ENCODE results near the gene HOXA7.

Gene HOXA7

GRCh38 chr7:27184337-27185012 is 28.0 kb upstream of the HOXA7 start:
- H3K36me3 ChIP-seq (ENCODE audit: control insufficient read depth, low read length): no peaks in the 10 kb centered on the region
- no peaks in the 10 kb centered on the region for H3K9me3 ChIP-seq (ENCODE audit: control insufficient read depth, insufficient read depth, low read length)
- H3K4me1 ChIP-seq (ENCODE audit: control insufficient read depth, low read length): peaks cover 41% of the 10 kb centered on the region
- no peaks in the 10 kb centered on the region for H3K9me2 ChIP-seq (replicated peaks; ENCODE audit: control insufficient read depth, low read length)
- no peaks in the 10 kb centered on the region for H3K79me2 ChIP-seq (ENCODE audit: control insufficient read depth, low read length)
- H3F3A ChIP-seq (ENCODE audit: control insufficient read depth, insufficient read depth): peaks cover 2% of the 10 kb centered on the region; the same call in 1 of the 2 replicates
- TF ChIP-seq, protein P1, sequence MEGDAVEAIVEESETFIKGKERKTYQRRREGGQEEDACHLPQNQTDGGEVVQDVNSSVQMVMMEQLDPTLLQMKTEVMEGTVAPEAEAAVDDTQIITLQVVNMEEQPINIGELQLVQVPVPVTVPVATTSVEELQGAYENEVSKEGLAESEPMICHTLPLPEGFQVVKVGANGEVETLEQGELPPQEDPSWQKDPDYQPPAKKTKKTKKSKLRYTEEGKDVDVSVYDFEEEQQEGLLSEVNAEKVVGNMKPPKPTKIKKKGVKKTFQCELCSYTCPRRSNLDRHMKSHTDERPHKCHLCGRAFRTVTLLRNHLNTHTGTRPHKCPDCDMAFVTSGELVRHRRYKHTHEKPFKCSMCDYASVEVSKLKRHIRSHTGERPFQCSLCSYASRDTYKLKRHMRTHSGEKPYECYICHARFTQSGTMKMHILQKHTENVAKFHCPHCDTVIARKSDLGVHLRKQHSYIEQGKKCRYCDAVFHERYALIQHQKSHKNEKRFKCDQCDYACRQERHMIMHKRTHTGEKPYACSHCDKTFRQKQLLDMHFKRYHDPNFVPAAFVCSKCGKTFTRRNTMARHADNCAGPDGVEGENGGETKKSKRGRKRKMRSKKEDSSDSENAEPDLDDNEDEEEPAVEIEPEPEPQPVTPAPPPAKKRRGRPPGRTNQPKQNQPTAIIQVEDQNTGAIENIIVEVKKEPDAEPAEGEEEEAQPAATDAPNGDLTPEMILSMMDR (IDR thresholded peaks at IDR 0.05; ENCODE audit: low read depth, low read length, poor library complexity, severe bottlenecking): no peak
- TF ChIP-seq EZH2phosphoT487 (IDR thresholded peaks at IDR 0.05; ENCODE audit: borderline replicate concordance, low read length): peak; percentile 98; the same call in 1 of the 2 replicates
- peak overlapping the region; percentile 87 for H3K4me2 ChIP-seq (ENCODE audit: low read length)
- peaks cover 90% of the 10 kb centered on the region for H3K27me3 ChIP-seq (ENCODE audit: control insufficient read depth, low read length)
- H3K27ac ChIP-seq (ENCODE audit: low read depth, low read length): no peak overlapping the region
- H3K4me3 ChIP-seq (ENCODE audit: low read length): peak overlapping the region; percentile 72
- H4K20me1 ChIP-seq (ENCODE audit: control insufficient read depth, insufficient read depth, low read depth, low read length): 0 out of 2 replicates have a peak, but pooled peaks cover under 1% of the 10 kb centered on the region

- peaks cover 2% of the 10 kb centered on the region; the same call in 1 of the 2 replicates for H3F3A ChIP-seq (ENCODE audit: control insufficient read depth, insufficient read depth)
- no peaks in the 10 kb centered on the region for H3K79me2 ChIP-seq (ENCODE audit: control insufficient read depth, low read length)
- peak overlapping the region; percentile 87 for H3K4me2 ChIP-seq (ENCODE audit: low read length)
- no peaks in the 10 kb centered on the region for H3K36me3 ChIP-seq (ENCODE audit: control insufficient read depth, low read length)
- peaks cover 85% of the 10 kb centered on the region for H3K27me3 ChIP-seq (ENCODE audit: control insufficient read depth, low read length)
- TF ChIP-seq, protein P1 (IDR thresholded peaks at IDR 0.05; ENCODE audit: low read depth, low read length, poor library complexity, severe bottlenecking): no peak
- TF ChIP-seq EZH2phosphoT487 (IDR thresholded peaks at IDR 0.05; ENCODE audit: borderline replicate concordance, low read length): peak; percentile 100; the same call in 1 of the 2 replicates
- peak overlapping the region; percentile 72 for H3K4me3 ChIP-seq (ENCODE audit: low read length)
- H4K20me1 ChIP-seq (ENCODE audit: control insufficient read depth, insufficient read depth, low read depth, low read length): no peaks in the 10 kb centered on the region
- H3K4me1 ChIP-seq (ENCODE audit: control insufficient read depth, low read length): peaks cover 35% of the 10 kb centered on the region
- H3K9me2 ChIP-seq (replicated peaks; ENCODE audit: control insufficient read depth, low read length): no peaks in the 10 kb centered on the region
- no peaks in the 10 kb centered on the region for H3K9me3 ChIP-seq (ENCODE audit: control insufficient read depth, insufficient read depth, low read length)
- no peak overlapping the region for H3K27ac ChIP-seq (ENCODE audit: low read depth, low read length)
These were observed 27.3 kb upstream of the HOXA7 start for GRCh38 chr7:27183682-27184336.

DNA sequence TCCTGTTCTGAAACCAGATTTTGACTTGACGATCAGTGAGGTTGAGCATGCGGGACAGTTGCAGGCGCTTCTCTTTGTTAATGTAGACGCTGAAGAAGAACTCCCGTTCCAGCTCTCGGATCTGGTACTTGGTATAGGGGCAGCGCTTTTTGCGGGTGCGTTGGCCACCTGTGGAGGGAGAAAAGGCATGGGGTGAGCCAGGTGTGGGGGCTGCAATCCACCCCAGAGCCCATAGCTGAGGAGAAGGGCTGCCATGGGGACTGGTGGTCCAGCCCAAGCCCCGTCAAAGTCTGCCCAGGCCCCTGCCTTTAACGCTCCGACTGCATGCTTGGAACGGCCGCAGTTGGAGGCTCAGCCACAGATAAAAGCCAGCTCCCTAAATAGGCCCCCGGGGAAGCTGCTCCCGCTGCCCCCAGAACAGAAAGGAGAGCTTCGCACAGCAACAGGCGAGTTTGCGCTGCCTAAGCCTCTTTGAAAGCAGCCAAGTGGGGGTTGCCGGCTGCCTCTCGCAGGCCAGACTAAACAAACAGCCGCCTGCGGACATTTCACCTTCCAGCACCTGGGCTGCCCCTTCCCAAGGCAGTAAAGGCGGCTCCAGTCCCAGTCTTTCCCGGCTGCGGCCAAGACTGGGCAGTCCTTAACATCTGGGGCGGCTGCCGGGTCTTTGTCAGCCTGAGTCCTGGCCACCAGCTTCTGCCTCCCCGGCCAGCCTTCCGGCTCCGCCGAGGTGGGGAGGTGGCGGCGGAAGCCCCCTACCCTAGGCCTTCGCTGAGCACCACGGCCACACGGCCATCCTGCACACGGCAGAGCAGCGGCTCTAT is 26.6 kb upstream of the HOXA7 start:
- peaks cover 28% of the 10 kb centered on the region for H3K4me1 ChIP-seq (ENCODE audit: control insufficient read depth, low read length)
- H3K4me3 ChIP-seq (ENCODE audit: low read length): peak overlapping the region; percentile 72
- no peak overlapping the region for H3K27ac ChIP-seq (ENCODE audit: low read depth, low read length)
- no peaks in the 10 kb centered on the region for H3K9me3 ChIP-seq (ENCODE audit: control insufficient read depth, insufficient read depth, low read length)
- peaks cover 77% of the 10 kb centered on the region for H3K27me3 ChIP-seq (ENCODE audit: control insufficient read depth, low read length)
- H3K79me2 ChIP-seq (ENCODE audit: control insufficient read depth, low read length): no peaks in the 10 kb centered on the region
- no peaks in the 10 kb centered on the region for H4K20me1 ChIP-seq (ENCODE audit: control insufficient read depth, insufficient read depth, low read depth, low read length)
- peaks cover 2% of the 10 kb centered on the region; the same call in 1 of the 2 replicates for H3F3A ChIP-seq (ENCODE audit: control insufficient read depth, insufficient read depth)
- peak overlapping the region; percentile 87 for H3K4me2 ChIP-seq (ENCODE audit: low read length)
- H3K36me3 ChIP-seq (ENCODE audit: control insufficient read depth, low read length): no peaks in the 10 kb centered on the region
- H3K9me2 ChIP-seq (replicated peaks; ENCODE audit: control insufficient read depth, low read length): no peaks in the 10 kb centered on the region
- peak; percentile 30; the same call in 1 of the 2 replicates for TF ChIP-seq EZH2phosphoT487 (IDR thresholded peaks at IDR 0.05; ENCODE audit: borderline replicate concordance, low read length)
- TF ChIP-seq, protein P1 (IDR thresholded peaks at IDR 0.05; ENCODE audit: low read depth, low read length, poor library complexity, severe bottlenecking): no peak
